Common myeloid progenitor, CD34-positive (primary cell): ENCODE measurements around the gene COX8C.

Experiments used
- CTCF ChIA-PET: fragments of 350-600 bp; sonication (Branson Sonifier 250); formaldehyde crosslinking; loops from one replicate; lab custom pipeline; 2021; ENCODE audit warnings: antibody characterized with exemption; lab: Charles Lee
- POLR2A ChIA-PET: fragments of 350-600 bp; sonication (Branson Sonifier 250); formaldehyde crosslinking; loops from one replicate; lab custom pipeline; 2021; ENCODE audit warnings: antibody characterized with exemption; lab: Charles Lee
- DNase-seq, 3 donors: peaks; one replicate each; pipeline versions ENCODE4 v3.0.0 to v3.0.0-alpha.2; 2013
- H3K27ac ChIP-seq, 2 experiments: 1 replicate in 1 of 2; 2 replicates in 1 of 2; pipeline ENCODE4 v1.7.0; 2013; ENCODE audit warnings: inconsistent platforms in 2 of 2, low read length in 2 of 2, mild to moderate bottlenecking in 2 of 2, low read depth in 1 of 2, moderate library complexity in 1 of 2; ENCODE audit not compliant: severe bottlenecking in 2 of 2, insufficient read depth in 1 of 2, poor library complexity in 1 of 2
- H3K27me3 ChIP-seq, 5 experiments: replicated peaks in 2 of 5; 1 replicate in 3 of 5; 2 replicates in 2 of 5; pipeline versions ENCODE4 v1.6.1 to v1.7.0; 2013; ENCODE audit warnings: low read length in 4 of 5, mild to moderate bottlenecking in 2 of 5, moderate library complexity in 2 of 5, inconsistent platforms in 1 of 5; ENCODE audit not compliant: insufficient read depth in 5 of 5, control insufficient read depth in 4 of 5
- H3K36me3 ChIP-seq, 4 experiments: 1 replicate in 2 of 4; 2 replicates in 2 of 4; pipeline versions ENCODE4 v1.6.1 to v1.7.0; 2013; ENCODE audit warnings: low read length in 3 of 4, control low read depth in 1 of 4, mild to moderate bottlenecking in 1 of 4; ENCODE audit not compliant: control insufficient read depth in 4 of 4, insufficient read depth in 4 of 4
- H3K4me1 ChIP-seq, 4 experiments: 1 replicate in 3 of 4; 2 replicates in 1 of 4; pipeline versions ENCODE4 v1.6.1 to v1.7.1; 2013; ENCODE audit warnings: low read length in 3 of 4, mild to moderate bottlenecking in 3 of 4, control low read depth in 1 of 4, inconsistent platforms in 1 of 4, moderate library complexity in 1 of 4; ENCODE audit not compliant: control insufficient read depth in 4 of 4, insufficient read depth in 4 of 4; ENCODE audit errors: control extremely low read depth in 1 of 4
- H3K4me3 ChIP-seq, 7 experiments: 1 replicate in 4 of 7; 2 replicates in 3 of 7; pipeline versions ENCODE4 v1.5.1 to v1.7.0; 2013; ENCODE audit warnings: mild to moderate bottlenecking in 7 of 7, low read length in 6 of 7, moderate library complexity in 6 of 7, inconsistent platforms in 2 of 7, low read depth in 2 of 7, control low read depth in 1 of 7; ENCODE audit not compliant: insufficient read depth in 4 of 7, control insufficient read depth in 1 of 7; ENCODE audit errors: extremely low read depth in 1 of 7
- H3K9me3 ChIP-seq, 5 experiments: 1 replicate in 4 of 5; 2 replicates in 1 of 5; pipeline versions ENCODE4 v1.6.1 to v1.7.1; 2013; ENCODE audit warnings: low read length in 4 of 5, mild to moderate bottlenecking in 2 of 5, inconsistent platforms in 1 of 5, low read depth in 1 of 5, moderate library complexity in 1 of 5; ENCODE audit not compliant: control insufficient read depth in 4 of 5, insufficient read depth in 2 of 5; ENCODE audit errors: control extremely low read depth in 1 of 5
- WGBS: methylation state at CpG from one replicate; pipeline ENCODE4 v1.1.5; 2013; ENCODE audit not compliant: insufficient coverage; 5-methylcytosine and 5-hydroxymethylcytosine counted together

Gene COX8C

DNA sequence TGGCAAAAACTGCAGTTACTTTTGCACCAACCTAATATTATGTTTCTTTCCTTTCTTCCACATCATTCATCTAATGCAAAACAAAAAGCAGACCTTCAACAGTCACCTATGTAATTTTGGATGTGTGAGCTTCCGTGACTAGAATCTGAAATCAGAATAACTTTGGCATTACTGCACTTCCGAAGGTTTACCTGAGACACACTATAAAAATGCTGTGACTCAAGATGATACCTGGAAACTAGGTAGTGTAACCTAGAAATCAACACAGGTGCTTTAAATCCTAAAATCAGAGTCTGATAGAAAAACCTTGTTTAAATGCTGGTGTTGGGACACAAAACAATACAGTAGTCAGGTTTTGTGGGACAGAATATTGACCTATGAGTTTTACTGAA lies 16.4 kb upstream of the COX8C start:
- H3K27ac ChIP-seq: peak overlapping the region in 1 of 2 experiments; percentile 93
- POLR2A ChIA-PET: no interaction called here
- H3K27me3 ChIP-seq: no peaks in the 10 kb centered on the region
- H3K4me3 ChIP-seq: peak overlapping the region in 2 of 7 experiments; percentile 94 to 97
- no peaks in the 10 kb centered on the region for H3K36me3 ChIP-seq
- CTCF ChIA-PET: interaction anchor here (0.9 to 1.5 kb wide), 4 partner anchors 11 to 127 kb away, joined by 3 to 4 read pairs (median 4); no protein-coding TSS in a partner anchor
- H3K4me1 ChIP-seq: peaks cover 19 to 38% (median 24%) of the 10 kb centered on the region in 4 experiments
- DNase-seq: no peak
- WGBS: 100% methylated on average over 2 of the region's 2 CpGs
- H3K9me3 ChIP-seq: no peaks in the 10 kb centered on the region

GRCh38 chr14:93331002-93331727 lies 15.8 kb upstream of the COX8C start:
- Histone ChIP-seq H3K27me3 (no peaks in the 10 kb centered on the region), H3K36me3 (no peaks in the 10 kb centered on the region), H3K4me1 (peaks cover 19 to 38% (median 24%) of the 10 kb centered on the region in 4 experiments), H3K9me3 (no peaks in the 10 kb centered on the region), H3K27ac (peak overlapping the region in 1 of 2 experiments; percentile 93), H3K4me3 (peak overlapping the region in 6 of 7 experiments; percentile 73 to 97 (median 87))
- DNase-seq: peak in 2 of 3 donors; percentile 37 to 59
- 7% methylated on average over 13 of the region's 17 CpGs for WGBS
- ChIA-PET CTCF (interaction anchor here (0.6 to 1.5 kb wide), 5 partner anchors 12 to 499 kb away, joined by 3 to 4 read pairs (median 3); no protein-coding TSS in a partner anchor), POLR2A (no interaction called here)

GRCh38 chr14:93331728-93332396 lies 15.1 kb upstream of the COX8C start:
- H3K27ac ChIP-seq: peak overlapping the region; percentile 71 to 93
- POLR2A ChIA-PET: interaction anchor here (0.9 kb wide), 1 partner anchor 14 kb away, joined by 3 read pairs; no protein-coding TSS in a partner anchor
- CTCF ChIA-PET: interaction anchor here (1.0 to 1.5 kb wide), 4 partner anchors 13 to 128 kb away, joined by 3 to 4 read pairs (median 4); no protein-coding TSS in a partner anchor
- DNase-seq: peak in 2 of 3 donors; percentile 33 to 45
- no peaks in the 10 kb centered on the region for H3K27me3 ChIP-seq
- H3K36me3 ChIP-seq: no peaks in the 10 kb centered on the region
- H3K4me1 ChIP-seq: peaks cover 19 to 38% (median 24%) of the 10 kb centered on the region in 4 experiments
- WGBS: 17% methylated on average over 15 of the region's 21 CpGs
- peaks cover 0 to 3% (median 1%) of the 10 kb centered on the region in 5 experiments for H3K9me3 ChIP-seq
- peak overlapping the region; percentile 73 to 97 (median 88) for H3K4me3 ChIP-seq

DNA sequence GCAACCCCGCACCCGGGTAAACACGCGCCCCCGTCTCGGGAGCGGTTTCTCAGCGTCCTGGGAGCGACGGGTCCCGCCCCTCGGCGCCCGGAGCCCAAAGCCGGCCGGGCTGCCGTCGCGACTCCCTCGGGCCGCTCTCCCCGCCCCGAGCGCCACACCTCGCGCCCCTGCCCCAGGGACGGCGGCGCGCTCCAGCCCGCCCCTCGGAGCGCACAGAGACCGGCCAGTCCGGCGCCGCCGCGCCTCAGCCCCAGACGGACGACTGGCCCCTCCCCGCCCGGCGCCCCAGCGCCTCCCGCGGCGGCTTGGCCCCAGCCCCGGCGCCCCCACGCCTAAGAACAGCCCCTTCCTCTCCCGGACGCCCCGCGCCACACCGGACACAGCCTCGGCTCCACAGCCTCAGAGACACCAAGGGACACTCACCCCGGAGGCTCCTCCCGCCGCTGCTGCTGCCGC lies 14.6 kb upstream of the COX8C start:
- WGBS: under 1% methylated on average over 49 of the region's 61 CpGs
- Histone ChIP-seq H3K27ac (peak overlapping the region; percentile 71 to 93), H3K4me3 (peak overlapping the region; percentile 73 to 97 (median 88)), H3K36me3 (no peaks in the 10 kb centered on the region), H3K27me3 (no peaks in the 10 kb centered on the region), H3K4me1 (peaks cover 19 to 38% (median 24%) of the 10 kb centered on the region in 4 experiments), H3K9me3 (peaks cover 0 to 8% (median 6%) of the 10 kb centered on the region in 5 experiments)
- ChIA-PET CTCF (interaction anchor here (1.0 kb wide), 1 partner anchor 14 kb away, joined by 3 read pairs; no protein-coding TSS in a partner anchor), POLR2A (interaction anchor here (0.9 kb wide), 1 partner anchor 14 kb away, joined by 3 read pairs; no protein-coding TSS in a partner anchor)
- peak; percentile 31 to 58 (median 43) for DNase-seq

GRCh38 chr14:93332853-93333630 lies 13.9 kb upstream of the COX8C start, which contains the start of gene BTBD7:
Gene BTBD7, minus strand, starts transcription at chr14:93333036. Its CDS starts 36,985 bp downstream, at chr14:93296051.
- peak within 1 kb of the TSS; percentile 73 to 97 (median 88) for H3K4me3 ChIP-seq
- POLR2A ChIA-PET: no interaction called here
- H3K9me3 ChIP-seq: peaks cover 0 to 13% (median 8%) of the 10 kb centered on the region in 5 experiments
- 0% methylated on average over 62 of the region's 74 CpGs for WGBS
- DNase-seq: peak; percentile 97 to 99 (median 98)
- no peaks in the 10 kb centered on the region for H3K27me3 ChIP-seq
- no peaks in the 10 kb centered on the region for H3K36me3 ChIP-seq
- H3K27ac ChIP-seq: peak within 1 kb of the TSS; percentile 83 to 93
- CTCF ChIA-PET: no interaction called here
- H3K4me1 ChIP-seq: peaks cover 19 to 38% (median 24%) of the 10 kb centered on the region in 4 experiments

DNA sequence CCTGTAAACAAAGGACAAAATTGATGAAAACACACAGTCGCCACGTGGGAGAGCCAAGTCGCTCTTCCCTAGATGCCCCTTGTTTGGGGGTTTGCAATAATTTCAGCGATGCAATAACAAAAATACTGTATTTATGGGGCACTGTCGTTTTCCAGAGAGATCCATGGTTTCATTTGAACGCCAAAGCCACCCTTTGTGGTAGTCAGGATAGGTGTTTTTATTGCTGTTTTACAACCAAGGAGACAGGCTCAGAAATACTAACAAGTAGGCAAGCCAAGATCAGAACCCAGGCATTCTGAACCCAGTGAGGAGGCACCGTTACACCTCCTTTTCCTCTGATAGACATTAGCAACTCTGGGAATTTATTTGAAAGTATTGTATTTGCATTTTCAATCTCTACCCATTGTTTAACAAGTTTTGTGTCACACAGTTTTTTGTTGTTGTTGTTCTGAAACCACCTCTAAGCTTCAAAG lies 13.3 kb upstream of the COX8C start:
- Histone ChIP-seq H3K4me3 (peak overlapping the region in 6 of 7 experiments; percentile 73 to 97 (median 87)), H3K36me3 (no peaks in the 10 kb centered on the region), H3K4me1 (peaks cover 19 to 38% (median 24%) of the 10 kb centered on the region in 4 experiments), H3K9me3 (peaks cover 0 to 13% (median 8%) of the 10 kb centered on the region in 5 experiments), H3K27me3 (no peaks in the 10 kb centered on the region), H3K27ac (peak overlapping the region; percentile 83 to 93)
- ChIA-PET CTCF (interaction anchor here (1.0 kb wide), 1 partner anchor 36 kb away, joined by 3 read pairs; no protein-coding TSS in a partner anchor), POLR2A (no interaction called here)
- 11% methylated on average over 6 of the region's 7 CpGs for WGBS
- DNase-seq: no peak
